HepG2 (cell line): Measurements from ENCODE around the gene PDZD2.

Experiments used
- CTCF ChIP-seq: sonication (generic); formaldehyde crosslinking; IDR thresholded peaks from 2 replicates; pipeline ENCODE4 v1.5.0; 2020; ENCODE audit warnings: mild to moderate bottlenecking, missing genetic modification reagents, moderate library complexity
- FOSL2 ChIP-seq: sonication (generic); formaldehyde crosslinking; IDR thresholded peaks from 2 replicates; pipeline ENCODE4 v1.4.0; 2020; ENCODE audit warnings: missing genetic modification reagents
- LCORL ChIP-seq, 2 experiments: fragments of 450-650 bp in 1 of 2; sonication (generic) in 1 of 2; formaldehyde crosslinking in 1 of 2; IDR thresholded peaks; 2 replicates each; pipeline versions ENCODE4 v1.5.0 to v1.6.1; 2017 to 2020; ENCODE audit warnings: antibody characterized with exemption in 1 of 2, missing genetic modification reagents in 1 of 2
- NCOA5 ChIP-seq: sonication (generic); formaldehyde crosslinking; IDR thresholded peaks from 2 replicates; pipeline ENCODE4 v1.4.0; 2020; ENCODE audit warnings: missing genetic modification reagents
- NFRKB ChIP-seq: fragments of 450-650 bp; IDR thresholded peaks from 2 replicates; pipeline ENCODE4 v1.6.1; 2017
- POLR2AphosphoS5 ChIP-seq: IDR thresholded peaks from 2 replicates; pipeline ENCODE4 v1.6.1; 2012; ENCODE audit warnings: low read depth, low read length
- ZBTB20 ChIP-seq: sonication (generic); formaldehyde crosslinking; IDR thresholded peaks from 2 replicates; pipeline ENCODE4 v1.8.1; 2023; ENCODE audit warnings: missing genetic modification reagents, low read depth, mild to moderate bottlenecking, borderline replicate concordance
- ZBTB42 ChIP-seq: sonication (generic); formaldehyde crosslinking; IDR thresholded peaks from 2 replicates; pipeline ENCODE4 v1.5.0; 2020; ENCODE audit warnings: mild to moderate bottlenecking, missing genetic modification reagents
- ZFAT ChIP-seq: sonication (generic); formaldehyde crosslinking; conservative IDR thresholded peaks from 2 replicates; pipeline ENCODE4 v1.8.1; 2023; ENCODE audit warnings: missing genetic modification reagents, inconsistent platforms
- ZNF138 ChIP-seq: sonication (generic); formaldehyde crosslinking; IDR thresholded peaks from 2 replicates; pipeline ENCODE4 v1.5.0; 2020; ENCODE audit warnings: mild to moderate bottlenecking, low read depth, missing genetic modification reagents
- ZNF331 ChIP-seq: sonication (generic); formaldehyde crosslinking; IDR thresholded peaks from 2 replicates; pipeline ENCODE4 v1.4.0; 2020; ENCODE audit warnings: missing genetic modification reagents

GRCh38 chr5:31937226-31937625 is 298.3 kb downstream of the PDZD2 start:
- no peak for TF ChIP-seq ZBTB20 (CRISPR knock-in tag)
- TF ChIP-seq ZBTB42 (CRISPR knock-in tag), result no peak
- no peak for TF ChIP-seq CTCF
- no peak for TF ChIP-seq POLR2AphosphoS5
- no peak for TF ChIP-seq LCORL (IDR thresholded peaks at IDR 0.05)
- TF ChIP-seq LCORL (CRISPR knock-in tag; IDR thresholded peaks at IDR 0.05), result no peak
- no peak for TF ChIP-seq ZFAT
- TF ChIP-seq NCOA5 (CRISPR knock-in tag), result no peak
- TF ChIP-seq FOSL2, result no peak
- no peak for TF ChIP-seq NFRKB
- no peak for TF ChIP-seq ZNF331
- no peak for TF ChIP-seq ZNF138 (CRISPR knock-in tag)
